DMS79 (cell line): ENCODE measurements around the gene GUCY2C.

Source experiments
- DNase-seq: peaks from one replicate; lab custom pipeline; 2025; lab: John Stamatoyannopoulos, UW

GUCY2C gene

GRCh38 chr12:14570231-14570630 lies 126.2 kb downstream of the GUCY2C start:
- DNase-seq: no peak

DNA sequence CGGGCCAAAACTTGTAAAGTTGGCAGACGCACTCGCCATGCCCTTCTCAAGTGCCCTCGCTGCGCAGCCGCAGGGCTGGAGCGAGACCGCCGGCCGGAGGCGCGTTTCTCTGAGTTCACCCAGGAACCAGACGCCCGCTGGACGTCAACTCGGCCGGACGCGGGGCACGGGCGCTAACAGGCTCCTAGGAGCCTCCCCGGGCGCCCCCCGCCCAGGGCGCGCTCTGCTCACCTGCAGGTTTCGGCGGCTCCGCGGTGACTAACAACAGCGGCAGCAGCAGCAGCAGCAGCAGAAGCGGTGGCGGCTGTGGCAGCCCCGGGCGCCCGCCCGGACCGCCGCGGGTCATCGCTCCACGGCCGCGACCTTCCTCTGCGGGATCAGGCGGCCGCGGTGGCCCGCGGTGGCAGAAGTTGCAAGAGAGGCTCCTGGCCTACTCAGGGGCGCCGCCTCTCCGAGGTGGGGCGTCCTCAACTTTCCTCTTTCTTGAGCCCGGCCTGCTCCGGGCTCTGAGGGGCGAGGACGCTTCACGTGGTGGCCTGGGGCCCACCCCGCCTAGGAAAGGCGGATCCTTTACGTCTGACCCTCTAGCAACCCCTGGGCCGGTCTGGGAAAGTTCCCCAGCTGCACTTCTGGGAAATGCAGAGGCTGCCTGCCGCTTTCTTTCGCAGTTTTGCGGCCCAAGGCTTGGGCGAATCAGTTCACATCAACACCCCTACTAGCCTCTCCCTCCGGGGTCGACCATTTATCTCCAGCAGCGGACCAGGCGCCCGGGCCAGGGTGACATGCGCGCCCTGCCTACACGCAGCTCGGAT lies 128.8 kb downstream of the GUCY2C start, which contains the start of gene PLBD1:
Gene PLBD1, minus strand, starts transcription at position 533 of the 812 bp plus-strand sequence. Its CDS starts 187 bp downstream, at position 346.
- DNase-seq: peak; percentile 36

DNA sequence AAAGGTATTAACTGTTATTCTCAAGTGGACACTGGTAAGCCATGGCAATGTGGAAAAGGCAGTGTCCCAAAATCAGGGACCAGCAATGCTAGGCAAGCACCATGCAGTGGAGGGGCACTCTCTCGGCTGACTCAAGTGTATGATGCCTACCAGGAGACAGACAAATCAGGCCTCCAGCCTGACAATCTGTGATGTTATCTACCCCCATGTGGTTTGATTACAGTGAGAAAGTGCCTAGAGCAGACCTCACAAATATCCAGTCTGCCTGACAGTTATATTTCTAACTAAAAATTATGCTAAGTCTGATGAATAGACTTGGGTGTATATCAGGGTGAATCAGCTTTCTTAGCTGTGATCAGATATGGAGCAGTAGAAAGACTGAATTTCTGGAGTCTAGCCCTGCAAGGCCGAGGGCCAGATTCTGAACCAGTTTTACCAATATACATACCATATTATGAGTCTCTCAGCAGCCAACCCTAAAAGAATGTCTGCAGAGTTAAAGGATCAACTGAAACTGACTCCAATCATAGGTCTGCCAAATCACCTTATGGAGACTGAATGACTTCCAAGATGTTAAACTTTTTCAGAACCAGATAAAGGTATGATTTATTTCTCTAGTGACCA lies 132.0 kb downstream of the GUCY2C start:
- no peak for DNase-seq

DNA sequence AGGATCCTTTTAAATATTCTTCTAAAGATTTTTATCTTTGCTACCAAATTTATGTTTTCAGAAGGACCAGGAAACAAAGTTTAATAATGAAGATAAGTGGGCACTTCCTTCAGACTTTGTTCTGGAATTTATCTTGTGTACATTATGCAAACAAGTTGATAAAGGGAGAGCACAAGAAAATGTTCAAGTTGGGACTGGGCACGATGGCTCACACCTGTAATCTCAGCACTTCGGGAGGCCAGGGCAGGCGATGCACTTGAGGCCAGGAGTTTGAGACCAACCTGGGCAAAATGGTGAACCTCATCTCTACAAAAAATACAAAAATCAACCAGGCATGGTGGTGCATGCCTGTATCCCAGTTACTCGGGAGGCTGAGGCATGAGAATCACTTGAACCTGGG lies 133.4 kb downstream of the GUCY2C start:
- no peak for DNase-seq
